Measurements from ENCODE around the gene HIGD1B.

The HIGD1B gene

DNA sequence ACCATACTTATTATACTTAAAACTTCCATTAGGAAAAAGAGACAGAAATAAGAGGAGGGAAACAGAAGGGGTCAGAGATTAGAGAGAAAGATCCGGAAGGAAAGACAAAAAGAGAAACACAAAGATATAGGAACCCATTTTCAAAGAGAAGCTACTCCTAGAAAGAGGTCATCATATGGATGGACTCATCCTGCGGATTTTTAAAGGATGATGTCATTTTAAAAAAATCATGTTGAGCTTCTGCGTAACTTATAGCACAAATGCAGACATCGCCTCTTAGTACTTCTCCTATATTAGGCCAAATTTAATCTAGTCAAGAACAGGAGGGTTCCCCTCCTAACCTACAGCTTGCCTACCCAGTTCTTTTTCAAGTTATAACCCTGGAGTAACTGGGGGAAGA lies 33.5 kb downstream of the HIGD1B start:
- Histone ChIP-seq H3K4me1 (ENCODE audit: low read length) (no peaks in the 10 kb centered on the region), H3K9ac (ENCODE audit: low read length) (no peak overlapping the region), H3K79me2 (ENCODE audit: low read length) (no peaks in the 10 kb centered on the region), H4K20me1 (ENCODE audit: insufficient read depth, low read length) (no peaks in the 10 kb centered on the region), H3K9me3 (ENCODE audit: insufficient read depth, low read length) (no peaks in the 10 kb centered on the region), H3K36me3 (replicated peaks; ENCODE audit: low read depth, low read length) (peaks cover 45% of the 10 kb centered on the region), H3K27ac (ENCODE audit: low read length) (no peak overlapping the region), H3K27me3 (ENCODE audit: low read depth, low read length) (no peaks in the 10 kb centered on the region), H3K4me2 (ENCODE audit: low read length) (no peak overlapping the region), H3K4me3 (ENCODE audit: low read length) (no peak overlapping the region), H2AFZ (ENCODE audit: low read depth, low read length) (no peak overlapping the region)
- TF ChIP-seq EZH2phosphoT487 (IDR thresholded peaks at IDR 0.05; ENCODE audit: low read depth) = no peak
- TF ChIP-seq, protein P1, sequence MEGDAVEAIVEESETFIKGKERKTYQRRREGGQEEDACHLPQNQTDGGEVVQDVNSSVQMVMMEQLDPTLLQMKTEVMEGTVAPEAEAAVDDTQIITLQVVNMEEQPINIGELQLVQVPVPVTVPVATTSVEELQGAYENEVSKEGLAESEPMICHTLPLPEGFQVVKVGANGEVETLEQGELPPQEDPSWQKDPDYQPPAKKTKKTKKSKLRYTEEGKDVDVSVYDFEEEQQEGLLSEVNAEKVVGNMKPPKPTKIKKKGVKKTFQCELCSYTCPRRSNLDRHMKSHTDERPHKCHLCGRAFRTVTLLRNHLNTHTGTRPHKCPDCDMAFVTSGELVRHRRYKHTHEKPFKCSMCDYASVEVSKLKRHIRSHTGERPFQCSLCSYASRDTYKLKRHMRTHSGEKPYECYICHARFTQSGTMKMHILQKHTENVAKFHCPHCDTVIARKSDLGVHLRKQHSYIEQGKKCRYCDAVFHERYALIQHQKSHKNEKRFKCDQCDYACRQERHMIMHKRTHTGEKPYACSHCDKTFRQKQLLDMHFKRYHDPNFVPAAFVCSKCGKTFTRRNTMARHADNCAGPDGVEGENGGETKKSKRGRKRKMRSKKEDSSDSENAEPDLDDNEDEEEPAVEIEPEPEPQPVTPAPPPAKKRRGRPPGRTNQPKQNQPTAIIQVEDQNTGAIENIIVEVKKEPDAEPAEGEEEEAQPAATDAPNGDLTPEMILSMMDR (IDR thresholded peaks at IDR 0.05; ENCODE audit: low read depth, low read length) = no peak

DNA sequence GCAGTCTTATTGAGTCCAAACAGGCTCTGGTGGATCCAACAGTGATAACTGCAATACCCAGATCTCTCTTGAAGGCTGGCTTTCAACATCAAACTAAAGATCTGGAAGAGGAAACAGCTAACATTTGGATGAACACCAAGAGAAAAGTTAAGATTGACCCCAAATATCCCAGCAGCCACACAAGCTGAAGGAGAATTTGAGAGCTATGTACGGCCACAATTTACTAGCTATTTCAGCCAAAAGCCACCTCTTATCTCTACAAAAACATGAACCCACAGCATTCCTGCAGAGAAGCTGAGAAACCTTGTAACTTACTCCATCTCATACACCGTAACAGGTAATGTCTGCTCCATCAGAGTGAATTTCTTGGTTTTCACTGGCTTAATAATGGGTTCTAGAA lies 37.3 kb downstream of the HIGD1B start:
- peaks cover 18% of the 10 kb centered on the region for H4K20me1 ChIP-seq (ENCODE audit: insufficient read depth, low read length)

DNA sequence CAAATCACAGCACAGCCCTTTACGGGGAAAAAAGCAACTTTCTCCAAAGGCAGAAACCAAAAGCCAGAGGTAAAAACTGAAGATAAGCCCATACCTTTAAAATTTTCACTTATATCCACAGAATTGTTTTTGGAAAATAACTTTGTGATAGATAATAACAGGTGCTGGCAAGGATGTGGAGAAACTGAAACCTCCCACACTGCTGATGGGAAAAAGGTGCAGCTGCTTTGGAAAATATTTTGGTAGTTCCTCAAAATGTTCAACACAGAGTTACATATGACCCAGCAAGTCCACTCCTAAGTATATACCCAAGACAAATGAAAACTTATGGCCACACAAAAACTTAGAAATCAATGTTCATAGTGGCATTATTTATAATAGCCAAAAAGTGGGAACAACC lies 39.3 kb downstream of the HIGD1B start:
- Histone ChIP-seq H3K9me3 (ENCODE audit: insufficient read depth, low read length) (no peaks in the 10 kb centered on the region), H3K27ac (ENCODE audit: low read length) (no peak overlapping the region), H3K79me2 (ENCODE audit: low read length) (peaks cover 54% of the 10 kb centered on the region), H3K9ac (ENCODE audit: low read length) (no peak overlapping the region), H3K4me1 (ENCODE audit: low read length) (peaks cover 13% of the 10 kb centered on the region), H2AFZ (ENCODE audit: low read depth, low read length) (no peak overlapping the region), H3K27me3 (ENCODE audit: low read depth, low read length) (no peaks in the 10 kb centered on the region), H3K4me2 (ENCODE audit: low read length) (no peak overlapping the region), H3K36me3 (replicated peaks; ENCODE audit: low read depth, low read length) (peaks cover 30% of the 10 kb centered on the region), H4K20me1 (ENCODE audit: insufficient read depth, low read length) (peaks cover 23% of the 10 kb centered on the region), H3K4me3 (ENCODE audit: low read length) (no peak overlapping the region)
- TF ChIP-seq, protein P1 (IDR thresholded peaks at IDR 0.05; ENCODE audit: low read depth, low read length) = no peak
- TF ChIP-seq EZH2phosphoT487 (IDR thresholded peaks at IDR 0.05; ENCODE audit: low read depth) = no peak

More for the DNA sequence above, 37.3 kb downstream of the HIGD1B start:
- no peak overlapping the region for H2AFZ ChIP-seq (ENCODE audit: low read depth, low read length)
- no peak overlapping the region for H3K9ac ChIP-seq (ENCODE audit: low read length)
- no peak overlapping the region for H3K4me2 ChIP-seq (ENCODE audit: low read length)
- no peaks in the 10 kb centered on the region for H3K9me3 ChIP-seq (ENCODE audit: insufficient read depth, low read length)
- H3K36me3 ChIP-seq (replicated peaks; ENCODE audit: low read depth, low read length) = peaks cover 37% of the 10 kb centered on the region
- H3K79me2 ChIP-seq (ENCODE audit: low read length) = peaks cover 35% of the 10 kb centered on the region
- H3K4me1 ChIP-seq (ENCODE audit: low read length) = peaks cover 13% of the 10 kb centered on the region
- H3K4me3 ChIP-seq (ENCODE audit: low read length) = no peak overlapping the region
- H3K27ac ChIP-seq (ENCODE audit: low read length) = no peak overlapping the region
- no peaks in the 10 kb centered on the region for H3K27me3 ChIP-seq (ENCODE audit: low read depth, low read length)
- TF ChIP-seq, protein P1 (IDR thresholded peaks at IDR 0.05; ENCODE audit: low read depth, low read length) = no peak
- no peak for TF ChIP-seq EZH2phosphoT487 (IDR thresholded peaks at IDR 0.05; ENCODE audit: low read depth)

DNA sequence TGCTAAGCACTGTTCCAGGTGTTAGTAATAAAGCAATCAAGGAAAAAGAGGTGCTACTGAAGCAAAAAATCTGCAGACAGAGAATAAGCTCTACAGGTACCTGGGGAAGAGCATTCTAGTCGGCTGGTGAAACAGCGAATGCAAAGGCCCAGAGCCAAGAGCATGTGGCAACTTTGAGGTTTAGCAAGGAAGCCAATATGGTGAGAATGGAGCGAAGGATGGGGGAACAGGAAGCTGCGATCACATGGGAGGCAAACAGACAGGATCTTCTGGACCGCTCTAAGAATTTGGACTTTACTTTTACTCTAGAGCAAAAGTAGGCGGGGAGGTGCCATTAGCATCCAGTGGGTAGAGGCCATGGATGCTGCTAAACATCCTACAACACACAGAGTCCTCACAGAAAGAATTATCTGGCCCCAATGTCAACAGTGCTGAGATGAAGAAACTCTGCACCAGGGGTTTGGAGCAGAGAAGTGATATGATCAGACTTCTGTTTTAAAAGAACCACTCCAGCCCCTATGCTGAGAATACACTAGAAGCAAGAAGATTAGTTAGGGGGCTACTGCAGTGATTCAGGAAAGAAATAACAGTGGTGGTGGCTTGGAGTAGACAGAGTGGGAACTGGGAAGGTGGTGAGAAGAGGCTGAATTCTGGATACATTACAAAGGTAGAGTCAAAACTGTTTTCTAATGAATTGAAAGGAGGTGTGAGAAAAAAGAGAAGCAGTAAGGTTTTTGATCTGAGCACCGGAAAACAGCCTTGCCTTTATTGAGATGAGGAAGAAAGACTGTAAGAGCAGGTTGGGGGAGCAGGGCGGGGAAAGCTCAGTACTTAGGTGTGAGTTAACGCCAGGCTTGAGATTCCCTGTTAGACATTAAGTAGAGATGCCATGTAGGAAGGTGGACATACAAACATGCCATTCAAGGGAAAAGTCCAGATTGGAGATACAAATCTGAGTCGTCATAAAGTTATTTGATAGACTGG lies 40.6 kb downstream of the HIGD1B start:
- no peak overlapping the region for H3K4me2 ChIP-seq (ENCODE audit: low read length)
- peaks cover 24% of the 10 kb centered on the region for H3K36me3 ChIP-seq (replicated peaks; ENCODE audit: low read depth, low read length)
- H4K20me1 ChIP-seq (ENCODE audit: insufficient read depth, low read length) = peaks cover 23% of the 10 kb centered on the region

More for the DNA sequence above, 40.6 kb downstream of the HIGD1B start:
- no peak for TF ChIP-seq EZH2phosphoT487 (IDR thresholded peaks at IDR 0.05; ENCODE audit: low read depth)
- TF ChIP-seq, protein P1 (IDR thresholded peaks at IDR 0.05; ENCODE audit: low read depth, low read length) = no peak
- H3K79me2 ChIP-seq (ENCODE audit: low read length) = peaks cover 64% of the 10 kb centered on the region
- no peak overlapping the region for H3K9ac ChIP-seq (ENCODE audit: low read length)
- H3K9me3 ChIP-seq (ENCODE audit: insufficient read depth, low read length) = no peaks in the 10 kb centered on the region
- H3K4me3 ChIP-seq (ENCODE audit: low read length) = no peak overlapping the region
- H3K27ac ChIP-seq (ENCODE audit: low read length) = no peak overlapping the region; the same call in 1 of the 2 replicates
- H2AFZ ChIP-seq (ENCODE audit: low read depth, low read length) = no peak overlapping the region
- peaks cover 13% of the 10 kb centered on the region for H3K4me1 ChIP-seq (ENCODE audit: low read length)
- H3K27me3 ChIP-seq (ENCODE audit: low read depth, low read length) = no peaks in the 10 kb centered on the region
